Brain microvascular endothelial cell (primary cell): ENCODE measurements around the gene ALKBH5.

ENCODE experiments used
- DNase-seq: peaks from one replicate; pipeline ENCODE4 v3.0.0-alpha.2; 2020
- H3K27ac ChIP-seq: fragments of 250-450 bp; sonication (Bioruptor Pico); 2 replicates; pipeline ENCODE4 v1.5.1; 2020; ENCODE audit warnings: mild to moderate bottlenecking, moderate library complexity
- H3K27me3 ChIP-seq: fragments of 250-450 bp; sonication (Bioruptor Pico); replicated peaks from 2 replicates; pipeline ENCODE4 v1.5.1; 2020; ENCODE audit warnings: mild to moderate bottlenecking
- H3K36me3 ChIP-seq: fragments of 250-450 bp; sonication (Bioruptor Pico); replicated peaks from 2 replicates; pipeline ENCODE4 v1.5.1; 2020; ENCODE audit warnings: mild to moderate bottlenecking
- H3K4me3 ChIP-seq: 2 replicates; pipeline ENCODE4 v1.5.1; 2011; ENCODE audit warnings: low read depth, mild to moderate bottlenecking, control low read depth, low read length, moderate library complexity
- CTCF ChIP-seq: IDR thresholded peaks from 2 replicates; pipeline ENCODE4 v1.5.1; 2011; ENCODE audit warnings: low read depth, mild to moderate bottlenecking, moderate library complexity, low read length, control low read depth, inconsistent platforms; ENCODE audit errors: missing control alignments
- in situ Hi-C: cut with HindIII; loops from 2 replicates; pipeline ENCODE4 v1.10.0; 2017; ENCODE audit warnings: low sequenced_read_pairs, low pct_ligation_motif_present

Gene ALKBH5

DNA sequence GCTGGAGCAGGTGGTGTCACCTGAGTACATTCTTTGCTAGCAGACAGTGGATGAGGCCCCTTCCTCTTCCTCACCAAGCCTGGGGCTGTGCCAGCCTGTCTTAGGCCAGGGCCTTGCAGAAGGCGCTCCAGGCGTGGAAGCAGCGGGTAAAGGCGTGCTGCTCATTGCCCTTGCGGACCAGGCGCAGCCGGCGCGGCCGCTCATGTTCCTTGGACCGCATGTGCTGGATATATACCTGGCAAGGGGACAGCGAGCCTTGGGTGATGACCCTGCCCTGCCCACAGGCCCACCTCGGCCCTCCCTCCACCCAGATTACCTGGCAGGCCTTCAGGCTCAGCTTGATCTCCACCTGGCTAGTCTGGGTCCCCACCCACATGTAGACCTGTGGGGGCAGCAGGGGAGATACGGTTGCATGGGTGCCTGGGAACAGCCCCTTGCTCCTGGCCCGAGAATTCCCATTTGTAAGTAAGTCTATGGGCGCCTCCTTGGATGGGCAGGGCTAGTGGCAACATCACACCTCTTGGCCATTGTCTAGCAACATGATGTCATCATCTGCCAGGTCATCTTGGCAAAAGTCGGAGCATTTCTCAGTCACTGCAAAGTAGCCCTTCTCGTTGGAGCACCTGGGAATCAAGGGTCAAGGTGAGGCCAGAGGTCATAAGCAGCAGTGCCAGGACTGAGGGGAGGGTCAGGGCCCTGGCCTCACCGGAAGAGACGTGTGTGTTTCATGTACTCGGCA lies 61.6 kb downstream of the ALKBH5 start:
- Histone ChIP-seq H3K4me3 (no peak overlapping the region), H3K27me3 (no peaks in the 10 kb centered on the region), H3K27ac (no peak overlapping the region), H3K36me3 (peaks cover 70% of the 10 kb centered on the region)
- TF ChIP-seq CTCF = no peak
- no peak for DNase-seq
- in situ Hi-C loops = no loop called here

DNA sequence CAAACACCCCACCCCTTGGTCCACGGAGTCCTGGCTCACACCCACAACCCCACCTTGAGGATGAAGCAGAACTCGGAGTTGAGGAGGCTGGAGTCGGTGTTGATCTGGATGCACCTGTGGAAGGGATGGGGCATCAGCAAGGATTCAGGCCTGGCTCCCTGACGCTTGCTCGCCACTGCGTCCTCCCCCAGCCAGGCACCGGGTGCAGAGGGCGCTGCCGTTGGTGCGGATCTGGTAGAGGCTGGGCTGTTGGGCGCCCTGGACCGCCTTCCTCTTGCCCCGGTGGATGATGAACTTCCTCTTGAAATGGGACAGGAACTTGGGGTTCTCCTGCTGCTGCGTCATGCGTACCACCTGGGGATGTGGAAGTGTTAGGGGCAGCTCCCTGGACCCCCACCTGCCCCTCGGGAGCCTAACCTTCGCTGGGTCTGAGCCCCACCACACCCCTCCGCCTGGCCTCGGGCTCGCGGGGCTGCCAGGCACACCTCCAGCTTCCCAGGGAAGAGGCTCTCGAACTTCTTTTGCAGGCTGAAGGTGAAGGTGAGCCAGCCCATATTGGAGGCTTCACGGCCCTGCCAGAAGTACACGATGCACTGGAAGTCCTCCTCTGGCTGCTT lies 62.6 kb downstream of the ALKBH5 start:
- peaks cover 80% of the 10 kb centered on the region for H3K36me3 ChIP-seq
- no peak overlapping the region for H3K27ac ChIP-seq
- no peak overlapping the region for H3K4me3 ChIP-seq
- H3K27me3 ChIP-seq = no peaks in the 10 kb centered on the region
- in situ Hi-C loops = no loop called here
- DNase-seq = no peak
- no peak for TF ChIP-seq CTCF

DNA sequence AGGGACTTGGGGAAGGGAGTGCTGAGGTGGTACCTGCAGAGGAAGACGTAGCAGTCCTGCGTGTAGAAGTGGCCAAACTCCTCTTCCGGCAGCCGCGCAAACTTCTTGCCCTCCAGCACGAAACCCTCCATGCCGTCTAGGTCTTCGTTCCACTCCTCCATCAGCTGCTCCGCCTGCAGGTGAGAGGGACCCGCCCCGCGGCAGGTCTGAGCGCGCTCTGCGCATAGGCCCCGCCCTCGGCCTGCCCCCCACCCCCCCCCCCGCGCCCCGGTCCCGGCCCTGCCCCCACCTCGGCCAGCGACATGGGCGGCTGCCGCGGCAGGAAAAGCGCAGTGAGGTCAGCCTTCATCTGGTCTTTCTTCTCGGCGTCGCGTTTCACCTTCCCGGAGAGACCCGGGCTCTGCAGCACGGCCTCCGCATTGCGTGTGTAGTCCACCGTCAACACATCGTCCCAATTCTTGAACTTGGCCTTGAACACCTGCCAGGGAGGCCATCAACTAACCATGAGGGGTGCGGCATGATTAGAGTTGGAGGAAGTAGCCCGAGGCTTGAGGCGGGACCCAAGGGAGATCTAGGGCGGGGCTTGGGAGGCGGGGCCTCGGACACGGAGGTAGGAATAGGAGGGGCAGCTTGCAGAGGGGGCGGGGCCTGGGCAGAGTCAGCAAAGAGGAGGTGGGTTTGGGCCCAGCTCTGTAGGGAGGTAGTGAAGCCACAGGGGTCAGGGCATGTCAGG lies 63.4 kb downstream of the ALKBH5 start:
- Histone ChIP-seq H3K27me3 (no peaks in the 10 kb centered on the region), H3K4me3 (no peak overlapping the region), H3K36me3 (peaks cover 83% of the 10 kb centered on the region), H3K27ac (no peak overlapping the region)
- DNase-seq = no peak
- TF ChIP-seq CTCF = no peak
- in situ Hi-C loops = no loop called here

DNA sequence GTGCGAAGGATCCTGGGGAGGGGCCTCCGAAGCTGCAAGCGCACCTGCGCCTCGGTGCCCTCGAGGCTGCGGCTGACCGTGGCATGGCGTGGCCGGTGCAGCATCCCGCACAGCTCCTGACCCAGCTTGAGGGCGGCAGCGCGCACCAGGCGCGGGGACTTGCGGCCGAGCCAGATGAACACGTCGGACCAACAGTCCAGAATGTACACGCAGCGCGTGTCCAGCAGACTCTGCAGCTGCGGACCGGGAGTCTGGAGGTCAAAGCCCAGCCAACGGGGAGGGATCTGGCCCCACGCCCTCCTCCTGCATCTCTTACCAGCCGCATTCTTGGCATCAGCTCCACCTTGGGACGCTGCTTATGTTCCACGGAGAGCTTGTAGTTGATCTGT lies 64.0 kb downstream of the ALKBH5 start:
- Histone ChIP-seq H3K4me3 (no peak overlapping the region), H3K36me3 (peaks cover 84% of the 10 kb centered on the region), H3K27ac (no peak overlapping the region), H3K27me3 (no peaks in the 10 kb centered on the region)
- TF ChIP-seq CTCF = no peak
- DNase-seq = no peak
- in situ Hi-C loops = no loop called here

DNA sequence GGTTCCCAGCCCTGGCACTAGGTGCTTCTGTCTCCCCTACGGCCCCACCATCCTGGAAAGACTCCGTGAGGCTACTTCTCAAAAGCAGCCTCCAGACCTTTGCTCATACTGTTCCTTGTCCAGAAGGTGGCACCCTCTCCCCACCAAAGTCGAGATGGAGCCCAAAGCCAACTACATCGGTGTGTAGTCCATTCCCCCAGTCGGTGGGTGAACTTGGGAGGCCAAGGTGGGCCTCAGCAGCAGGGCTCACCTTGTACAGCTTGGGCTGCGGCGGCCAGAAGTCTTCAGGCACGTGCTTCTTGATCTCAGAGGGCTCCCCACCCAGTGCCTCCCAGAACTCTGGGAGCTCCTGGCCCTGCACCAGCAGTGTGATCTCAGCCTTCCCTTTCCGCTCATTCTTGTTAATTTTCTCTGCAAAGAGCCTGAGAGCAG lies 64.7 kb downstream of the ALKBH5 start:
- in situ Hi-C loops = no loop called here
- Histone ChIP-seq H3K27me3 (no peaks in the 10 kb centered on the region), H3K4me3 (no peak overlapping the region), H3K27ac (no peak overlapping the region), H3K36me3 (peaks cover 84% of the 10 kb centered on the region)
- DNase-seq = no peak
- TF ChIP-seq CTCF = peak; percentile 85
